RWPE2 (cell line): ENCODE measurements around the gene FCHO1.
A peak's percentile ranks its signal among the peaks of the same experiment; 100 is the strongest.

Experiments used
- ATAC-seq: fragments of 200-7000 bp; cut with Tn5 transposase; 3 replicates; pipeline ENCODE4 v1.9.1; 2021; ENCODE audit warnings: low read depth
- DNase-seq: peaks from one replicate; pipeline ENCODE4 v3.0.0-alpha.2; 2020; ENCODE audit warnings: low spot score
- H3K27ac ChIP-seq: fragments of 450-650 bp; 2 replicates; pipeline ENCODE4 v1.5.1; 2017; ENCODE audit warnings: mild to moderate bottlenecking; ENCODE audit not compliant: poor library complexity, severe bottlenecking
- H3K27me3 ChIP-seq: fragments of 250-450 bp; sonication (Bioruptor Pico); 2 replicates; pipeline ENCODE4 v1.5.1; 2021; ENCODE audit warnings: mild to moderate bottlenecking, moderate library complexity; ENCODE audit not compliant: insufficient read depth, poor library complexity, severe bottlenecking
- H3K36me3 ChIP-seq: fragments of 250-450 bp; sonication (Bioruptor Pico); 2 replicates; pipeline ENCODE4 v1.5.1; 2020; ENCODE audit warnings: low read depth, mild to moderate bottlenecking, moderate library complexity
- H3K4me1 ChIP-seq: fragments of 250-450 bp; sonication (Bioruptor Pico); 2 replicates; pipeline ENCODE4 v1.5.1; 2021; ENCODE audit warnings: mild to moderate bottlenecking, moderate library complexity; ENCODE audit not compliant: insufficient read depth, poor library complexity, severe bottlenecking
- H3K4me3 ChIP-seq: fragments of 250-450 bp; sonication (Bioruptor Pico); 2 replicates; pipeline ENCODE4 v1.5.1; 2021; ENCODE audit warnings: mild to moderate bottlenecking, moderate library complexity; ENCODE audit not compliant: severe bottlenecking
- H3K9me3 ChIP-seq: fragments of 250-450 bp; sonication (Bioruptor Pico); 2 replicates; pipeline ENCODE4 v1.5.1; 2021; ENCODE audit warnings: mild to moderate bottlenecking, moderate library complexity; ENCODE audit not compliant: severe bottlenecking
- CTCF ChIP-seq: fragments of 450-650 bp; IDR thresholded peaks from one replicate; pipeline ENCODE4 v1.5.1; 2017; ENCODE audit warnings: mild to moderate bottlenecking, moderate library complexity; ENCODE audit not compliant: poor library complexity, severe bottlenecking

FCHO1 gene

GRCh38 chr19:17741456-17741855, 9.8 kb upstream of the FCHO1 start:
- ATAC-seq (no peak), DNase-seq (no peak)
- H3K27ac ChIP-seq: no peak overlapping the region
- no peaks in the 10 kb centered on the region for H3K27me3 ChIP-seq
- no peaks in the 10 kb centered on the region for H3K9me3 ChIP-seq
- no peaks in the 10 kb centered on the region for H3K36me3 ChIP-seq
- H3K4me1 ChIP-seq: no peaks in the 10 kb centered on the region
- no peak overlapping the region for H3K4me3 ChIP-seq
- no peak for TF ChIP-seq CTCF

DNA sequence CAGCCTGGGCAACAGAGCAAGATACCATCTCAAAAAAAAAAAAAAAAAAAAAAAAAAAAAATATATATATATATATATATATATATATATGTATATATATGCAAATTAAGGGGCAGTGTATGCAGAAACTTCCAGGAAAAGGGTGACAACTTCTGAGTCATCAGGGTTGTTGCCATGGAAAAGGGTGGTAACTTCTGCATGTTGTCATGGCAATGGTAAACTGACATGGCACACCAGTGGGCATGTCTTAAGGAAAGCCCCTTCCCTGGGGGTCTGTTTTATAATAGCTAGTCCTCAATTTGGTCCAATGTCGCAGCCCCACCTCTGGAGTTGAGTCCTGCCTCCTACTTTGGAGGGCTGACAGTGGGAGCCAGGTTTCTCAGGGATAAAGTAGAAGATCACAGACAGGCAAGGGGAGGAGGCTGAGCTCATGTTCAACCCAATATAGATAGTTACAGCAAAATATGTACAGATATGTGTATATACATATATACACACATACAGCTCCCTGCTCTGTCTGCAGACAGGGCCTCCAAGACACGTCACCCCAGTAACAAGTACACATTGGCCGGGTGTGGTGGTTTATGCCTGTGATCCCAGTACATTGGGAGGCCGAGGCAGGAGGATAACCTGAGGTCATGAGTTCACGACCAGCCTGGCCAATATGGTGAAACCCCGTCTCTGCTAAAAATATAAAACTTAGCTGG, 7.2 kb upstream of the FCHO1 start:
- no peak for DNase-seq
- Histone ChIP-seq H3K36me3 (no peaks in the 10 kb centered on the region), H3K9me3 (no peaks in the 10 kb centered on the region), H3K27me3 (no peaks in the 10 kb centered on the region), H3K27ac (no peak overlapping the region), H3K4me3 (no peak overlapping the region), H3K4me1 (no peaks in the 10 kb centered on the region)
- no peak for ATAC-seq
- no peak for TF ChIP-seq CTCF

DNA sequence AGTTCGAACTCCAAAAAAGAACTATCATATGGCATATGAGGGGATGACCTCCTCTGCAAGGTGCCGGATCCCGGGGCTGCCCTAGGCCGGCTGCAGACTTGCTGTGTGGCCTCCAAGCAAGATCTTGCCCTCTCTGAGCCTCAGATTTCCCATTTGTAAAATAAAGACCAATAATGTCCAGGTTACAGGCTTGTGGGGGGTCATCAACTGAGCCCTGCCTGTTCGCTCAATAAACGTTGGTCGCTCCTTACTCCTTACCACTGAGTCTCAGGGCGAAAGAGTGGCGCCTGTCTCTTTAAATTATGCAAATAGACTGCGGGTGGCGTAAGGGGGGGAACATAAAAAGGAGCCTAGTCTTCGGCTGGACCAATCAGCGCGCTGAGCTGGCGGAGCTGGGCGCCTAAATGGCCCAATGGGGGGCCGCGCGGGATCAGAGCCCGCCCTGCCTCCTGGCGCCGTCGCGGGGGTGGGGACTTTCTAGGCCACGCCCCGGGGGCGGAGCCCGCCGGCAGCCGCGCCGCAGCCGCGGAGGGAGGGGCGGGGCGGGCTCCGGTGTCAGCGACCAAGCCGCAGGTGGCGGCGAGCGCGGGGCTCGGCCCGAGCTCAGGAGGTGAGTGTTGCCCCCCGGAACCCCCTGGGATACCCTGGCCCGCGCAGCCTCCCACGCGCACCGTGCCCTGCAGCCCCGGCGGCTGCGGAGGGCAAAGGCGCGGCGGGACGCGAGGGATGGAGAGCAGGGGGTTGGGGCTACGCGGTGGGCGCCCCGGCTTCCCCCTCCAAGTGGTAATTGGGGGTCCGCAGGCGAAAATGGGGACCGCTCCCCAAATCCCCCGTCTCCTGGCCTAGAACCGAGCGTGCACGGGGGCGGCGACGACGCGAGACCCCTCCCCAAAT, 3.8 kb upstream of the FCHO1 start:
- no peaks in the 10 kb centered on the region for H3K36me3 ChIP-seq
- no peaks in the 10 kb centered on the region for H3K9me3 ChIP-seq
- H3K27ac ChIP-seq: no peak overlapping the region
- no peaks in the 10 kb centered on the region for H3K27me3 ChIP-seq
- no peaks in the 10 kb centered on the region for H3K4me1 ChIP-seq
- peak overlapping the region; percentile 36 for H3K4me3 ChIP-seq
- ATAC-seq (peak; percentile 99), DNase-seq (peak; percentile 95)
- TF ChIP-seq CTCF: no peak

- no peak overlapping the region for H3K27ac ChIP-seq
- no peak for TF ChIP-seq CTCF
- H3K4me3 ChIP-seq: no peak overlapping the region
- ATAC-seq (no peak), DNase-seq (no peak)
- H3K36me3 ChIP-seq: no peaks in the 10 kb centered on the region
- H3K9me3 ChIP-seq: no peaks in the 10 kb centered on the region
- no peaks in the 10 kb centered on the region for H3K4me1 ChIP-seq
- H3K27me3 ChIP-seq: no peaks in the 10 kb centered on the region
These were observed 2.2 kb upstream of the FCHO1 start for GRCh38 chr19:17748884-17749638.
